Activated naive CD4-positive, alpha-beta T cell treated with anti-CD3 and anti-CD28 coated beads, Interleukin-2, amount 10 ng/mL, durations not matched to agents 5 hours and 36 hours (primary cell): ENCODE measurements around the gene KLHL14. TPM values are rescaled to one million over a fixed set of nuclear protein-coding genes. Genes with fewer than 3 reads are reported as not detected.

ENCODE experiments used
- total RNA-seq, 2 experiments: library from RNA; stranded (reverse); gene quantifications; one replicate each; pipeline ENCODE4 v1.2.3, GENCODE V29; 2021

The KLHL14 gene, protein sequence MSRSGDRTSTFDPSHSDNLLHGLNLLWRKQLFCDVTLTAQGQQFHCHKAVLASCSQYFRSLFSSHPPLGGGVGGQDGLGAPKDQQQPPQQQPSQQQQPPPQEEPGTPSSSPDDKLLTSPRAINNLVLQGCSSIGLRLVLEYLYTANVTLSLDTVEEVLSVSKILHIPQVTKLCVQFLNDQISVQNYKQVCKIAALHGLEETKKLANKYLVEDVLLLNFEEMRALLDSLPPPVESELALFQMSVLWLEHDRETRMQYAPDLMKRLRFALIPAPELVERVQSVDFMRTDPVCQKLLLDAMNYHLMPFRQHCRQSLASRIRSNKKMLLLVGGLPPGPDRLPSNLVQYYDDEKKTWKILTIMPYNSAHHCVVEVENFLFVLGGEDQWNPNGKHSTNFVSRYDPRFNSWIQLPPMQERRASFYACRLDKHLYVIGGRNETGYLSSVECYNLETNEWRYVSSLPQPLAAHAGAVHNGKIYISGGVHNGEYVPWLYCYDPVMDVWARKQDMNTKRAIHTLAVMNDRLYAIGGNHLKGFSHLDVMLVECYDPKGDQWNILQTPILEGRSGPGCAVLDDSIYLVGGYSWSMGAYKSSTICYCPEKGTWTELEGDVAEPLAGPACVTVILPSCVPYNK
- not detected for total RNA-seq

DNA sequence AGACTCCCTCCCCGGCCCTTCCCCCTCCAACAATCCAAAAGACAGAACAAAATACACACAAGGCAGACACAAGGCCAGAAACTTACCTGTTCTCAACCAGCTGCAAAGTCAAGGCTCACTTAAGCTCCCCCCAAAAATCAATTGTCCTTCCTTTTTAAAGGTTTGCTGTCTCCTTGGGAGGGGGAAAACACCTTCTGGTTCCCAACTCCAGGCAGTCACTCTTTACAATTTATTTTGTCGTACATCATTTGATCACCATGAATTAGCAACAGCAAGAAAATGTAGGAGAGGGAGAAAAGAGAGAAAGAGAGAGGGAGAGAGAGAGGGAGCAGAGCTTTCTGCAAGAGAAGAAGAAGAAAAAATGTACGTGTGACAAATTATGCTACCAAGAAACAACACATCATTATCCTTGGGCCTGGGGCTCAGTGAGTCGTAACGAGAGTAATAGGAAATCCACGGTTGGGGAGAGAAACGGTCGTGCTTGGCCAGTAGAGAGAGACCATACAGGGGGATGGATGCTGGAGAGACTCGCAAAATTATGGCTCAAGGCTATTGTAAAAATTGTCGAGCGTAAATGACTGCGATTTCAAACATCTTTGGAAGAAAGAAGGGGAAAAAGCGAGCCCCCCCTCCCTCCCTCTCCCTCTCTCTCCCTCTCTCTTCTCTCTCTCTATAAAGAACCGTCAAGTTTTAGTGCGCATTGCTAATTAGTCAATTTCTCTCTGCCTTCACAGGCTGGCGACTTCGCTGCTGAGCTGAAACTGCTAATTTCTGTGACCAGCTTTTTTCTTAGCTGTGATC, at the start of gene KLHL14:
Gene KLHL14, minus strand, starts transcription at position 443 of the 801 bp plus-strand sequence. CDS start 2,432 bp downstream, outside the sequence.

